GM11168 (cell line): ENCODE results near the gene CKS2.

Source experiments
- in situ Hi-C: fragments of 300-500 bp; cut with MboI; formaldehyde crosslinking; loops from one replicate; pipeline ENCODE4 v1.12.0; 2022; ENCODE audit warnings: low sequenced_read_pairs; ENCODE audit not compliant: unreplicated experiment

Gene CKS2

GRCh38 chr9:89346696-89347095 is 35.7 kb downstream of the CKS2 start:
- in situ Hi-C loops, result no loop called here

GRCh38 chr9:89347651-89348050 is 36.7 kb downstream of the CKS2 start:
- in situ Hi-C loops, result no loop called here

DNA sequence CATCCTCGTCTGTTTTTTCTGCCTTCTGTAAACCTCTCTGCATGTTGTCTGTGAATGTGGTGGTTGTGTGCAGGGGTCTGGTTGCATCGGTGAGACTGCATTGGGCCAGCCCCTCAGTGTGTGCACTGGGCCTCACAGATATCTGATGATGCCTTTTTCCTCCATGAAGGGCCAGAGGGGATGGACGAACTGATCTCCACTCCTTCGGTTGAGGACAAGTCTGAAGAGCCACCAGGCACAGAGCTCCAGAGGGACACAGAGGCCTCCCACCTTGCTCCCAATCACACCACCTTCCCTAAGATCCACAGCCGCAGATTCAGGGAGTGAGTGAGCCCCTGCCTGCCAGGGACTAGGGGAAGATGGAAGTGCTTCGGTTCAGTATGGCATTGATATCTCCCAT is 38.6 kb downstream of the CKS2 start:
- in situ Hi-C loops, result no loop called here

- in situ Hi-C loops, result no loop called here
Observed at GRCh38 chr9:89350988-89351557, 40.1 kb downstream of the CKS2 start.

DNA sequence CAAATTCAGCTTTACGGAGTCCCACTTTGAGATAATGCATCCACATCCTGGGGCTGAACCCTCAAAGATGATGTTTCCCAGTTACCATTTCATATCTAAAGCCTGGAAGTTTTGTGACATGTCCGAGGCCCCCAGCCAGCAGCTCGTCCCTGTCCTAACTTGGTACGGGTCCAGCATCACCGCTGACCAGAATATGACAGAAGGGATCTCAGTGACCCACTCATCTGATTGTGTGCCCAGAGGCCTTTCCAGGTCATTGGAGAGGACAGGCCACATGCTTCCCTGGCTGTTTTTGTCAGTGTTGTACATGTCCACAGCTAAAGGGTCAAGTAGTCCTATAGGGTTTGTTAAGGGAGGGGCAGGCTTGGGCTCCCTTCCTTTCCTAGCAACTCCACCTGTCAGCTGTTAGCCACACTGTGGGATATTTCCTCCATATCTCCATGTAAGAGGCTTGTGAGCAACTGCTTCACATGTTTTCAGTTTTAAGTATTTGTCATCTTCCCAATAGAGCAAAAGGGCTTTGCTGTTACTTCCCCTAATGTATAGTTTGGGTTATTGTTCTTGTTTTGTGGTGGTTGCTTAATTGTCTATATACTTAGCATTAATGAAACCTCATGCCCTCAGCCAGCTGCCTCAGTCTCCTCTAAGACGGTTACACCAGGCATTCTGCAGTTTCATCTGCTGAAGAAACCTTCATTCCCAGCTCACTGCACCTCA is 40.7 kb downstream of the CKS2 start:
- in situ Hi-C loops, result no loop called here

DNA sequence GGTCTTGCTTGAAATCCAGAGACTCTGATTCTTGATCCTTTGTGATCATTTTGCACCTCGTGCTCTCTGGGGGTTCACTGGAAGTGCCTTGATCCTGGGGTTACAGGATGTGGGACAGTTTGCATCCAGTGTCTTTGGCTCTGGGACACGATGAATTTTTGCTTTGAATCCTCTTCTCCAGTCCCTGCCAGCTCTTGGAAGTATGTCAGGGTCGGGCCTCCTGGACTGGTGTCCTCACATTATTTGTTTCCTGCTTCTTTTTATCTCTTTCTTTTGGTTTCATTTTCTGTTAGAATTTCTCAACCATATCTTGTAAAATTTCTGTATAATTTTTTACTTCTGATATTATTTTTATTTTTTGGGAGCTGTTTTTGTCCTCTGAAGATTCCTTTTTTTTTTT is 41.5 kb downstream of the CKS2 start:
- in situ Hi-C loops, result no loop called here

DNA sequence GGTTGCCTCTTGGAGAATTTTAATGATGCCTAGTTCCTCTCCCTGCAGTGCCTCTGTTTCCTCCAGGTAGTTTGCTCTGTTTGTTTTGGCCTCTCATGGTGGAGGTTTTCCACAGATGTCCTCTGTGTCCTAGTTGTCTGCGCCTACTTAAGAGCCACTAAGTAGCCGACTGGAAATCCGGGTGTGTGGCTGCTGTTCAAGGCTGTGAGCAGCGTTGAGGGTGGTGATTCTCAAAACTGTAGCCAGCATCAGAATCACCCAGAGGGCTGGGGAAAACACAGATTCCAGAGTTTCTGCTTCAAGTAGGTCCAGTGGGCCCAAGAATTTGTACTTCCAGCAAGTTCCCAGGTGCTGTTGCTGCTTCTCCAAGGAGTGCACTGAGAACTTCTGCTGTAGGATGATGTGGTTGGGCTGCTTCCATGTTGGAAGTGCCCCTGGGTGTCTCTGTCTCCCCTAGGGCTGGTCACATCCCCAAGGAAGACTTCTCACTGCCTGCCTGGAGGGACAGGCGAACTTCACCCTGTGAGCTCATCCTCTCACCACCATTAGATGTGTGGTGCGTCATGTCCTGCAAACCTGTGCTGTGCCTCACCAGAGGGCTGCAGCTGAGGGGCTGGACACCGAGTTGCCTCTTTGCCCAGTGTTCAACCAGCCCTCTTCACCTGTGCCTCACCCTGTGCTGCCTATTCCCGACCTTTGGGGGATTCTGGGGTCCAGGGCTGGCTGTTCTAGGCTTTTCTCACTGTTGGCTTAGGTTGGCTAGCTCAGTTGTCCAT is 42.1 kb downstream of the CKS2 start:
- in situ Hi-C loops, result no loop called here

DNA sequence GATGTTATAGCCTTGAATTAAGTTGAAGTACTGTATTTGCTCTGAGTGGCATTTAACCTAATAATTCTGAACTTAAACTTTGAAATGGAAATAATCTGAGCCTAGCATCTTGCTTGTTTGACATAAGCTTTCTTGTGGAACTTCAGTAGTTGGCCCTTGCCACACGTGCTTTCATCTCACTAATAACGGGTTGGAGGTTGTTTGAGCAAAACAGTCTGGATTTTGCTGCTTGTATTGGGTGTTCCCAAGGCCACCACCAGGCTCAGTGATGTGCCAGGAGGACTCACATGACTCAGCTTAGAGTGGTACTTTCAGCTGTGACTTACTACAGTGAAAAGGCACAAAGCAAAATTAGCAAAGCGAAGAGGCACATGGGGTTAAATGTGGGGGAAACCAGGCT is 43.0 kb downstream of the CKS2 start:
- in situ Hi-C loops, result no loop called here

- in situ Hi-C loops, result no loop called here
Observed at GRCh38 chr9:89354471-89354870, 43.5 kb downstream of the CKS2 start.

DNA sequence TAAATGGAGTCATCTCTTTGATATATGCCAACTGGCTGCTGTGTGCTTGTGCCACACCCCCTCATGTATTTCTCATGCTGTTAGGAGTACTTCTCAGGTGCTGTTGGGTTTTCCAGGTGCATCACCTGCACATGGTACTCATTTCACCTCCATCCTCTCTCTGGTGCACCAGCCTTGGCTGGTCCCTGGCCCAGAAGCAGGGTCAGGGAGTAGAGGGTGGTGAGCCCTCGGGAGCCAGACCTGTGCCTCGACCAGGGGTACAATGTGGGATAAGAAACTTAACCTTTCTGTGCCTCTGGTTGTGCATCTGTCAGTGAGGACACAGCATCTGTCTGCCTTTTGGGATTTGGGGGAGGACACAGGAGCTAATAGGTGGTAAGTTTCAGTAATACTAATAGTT is 45.8 kb downstream of the CKS2 start:
- in situ Hi-C loops, result no loop called here

DNA sequence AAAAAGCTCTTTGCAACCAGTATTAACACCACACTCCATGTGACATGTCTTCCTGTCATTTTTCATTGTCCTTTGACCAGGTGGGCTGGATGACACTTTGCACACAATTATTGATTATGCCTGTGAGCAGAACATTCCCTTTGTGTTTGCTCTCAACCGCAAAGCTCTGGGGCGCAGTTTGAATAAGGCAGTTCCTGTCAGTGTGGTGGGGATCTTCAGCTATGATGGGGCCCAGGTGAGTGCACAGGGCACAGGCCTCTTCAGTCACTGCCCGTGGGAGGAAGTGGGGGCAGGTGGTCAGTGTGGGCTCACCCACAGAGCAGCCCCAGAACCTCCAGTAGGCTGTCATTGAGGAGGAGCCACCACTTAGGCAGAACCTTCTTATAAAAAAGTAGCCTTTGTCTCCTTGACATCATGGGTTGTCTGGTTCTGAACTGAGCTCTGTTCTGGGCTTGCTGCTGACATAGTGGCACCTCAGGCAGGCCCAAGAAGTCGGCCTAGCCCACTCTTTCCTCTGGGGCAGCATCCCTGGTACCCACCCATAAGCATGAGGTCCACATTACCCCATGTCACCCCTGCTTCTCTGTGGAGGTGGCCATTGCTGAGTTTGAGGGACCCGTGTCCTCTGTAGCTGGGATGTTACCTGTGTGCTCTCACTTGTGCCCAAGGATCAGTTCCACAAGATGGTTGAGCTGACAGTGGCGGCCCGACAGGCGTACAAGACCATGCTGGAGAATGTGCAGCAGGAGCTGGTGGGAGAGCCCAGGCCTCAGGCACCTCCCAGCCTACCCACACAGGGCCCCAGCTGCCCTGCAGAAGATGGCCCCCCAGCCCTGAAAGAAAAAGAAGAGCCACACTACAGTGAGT is 46.6 kb downstream of the CKS2 start:
- in situ Hi-C loops, result no loop called here

- in situ Hi-C loops, result no loop called here
Observed at GRCh38 chr9:89358376-89358916, 47.5 kb downstream of the CKS2 start.

- in situ Hi-C loops, result no loop called here
Observed at GRCh38 chr9:89358985-89359384, 48.0 kb downstream of the CKS2 start.

- in situ Hi-C loops, result no loop called here
Observed at GRCh38 chr9:89359751-89360261, 48.8 kb downstream of the CKS2 start.

GRCh38 chr9:89360465-89360864 is 49.5 kb downstream of the CKS2 start:
- in situ Hi-C loops, result no loop called here

DNA sequence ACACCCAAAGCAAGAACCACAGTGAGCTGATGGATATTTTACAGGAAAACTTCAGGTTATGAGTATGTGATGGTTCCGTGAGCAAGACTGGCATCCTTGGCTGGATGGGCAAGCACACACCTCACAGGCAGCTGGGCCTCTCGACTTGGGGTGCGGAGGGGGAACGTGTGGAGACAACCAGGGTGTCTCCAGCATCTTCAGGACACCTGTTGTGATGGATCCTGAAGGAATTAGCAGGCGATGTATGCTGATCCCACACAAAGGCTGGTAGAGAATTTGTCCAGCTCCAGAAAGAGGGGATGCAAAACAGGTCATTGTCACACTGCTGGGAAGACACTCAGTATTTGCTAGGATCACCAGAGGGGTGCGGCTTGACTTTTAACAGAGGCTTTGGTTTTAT is 50.0 kb downstream of the CKS2 start:
- in situ Hi-C loops, result no loop called here

- in situ Hi-C loops, result no loop called here
Observed at GRCh38 chr9:89361816-89362646, 51.0 kb downstream of the CKS2 start.

- in situ Hi-C loops, result no loop called here
Observed at GRCh38 chr9:89362647-89363310, 51.8 kb downstream of the CKS2 start.

DNA sequence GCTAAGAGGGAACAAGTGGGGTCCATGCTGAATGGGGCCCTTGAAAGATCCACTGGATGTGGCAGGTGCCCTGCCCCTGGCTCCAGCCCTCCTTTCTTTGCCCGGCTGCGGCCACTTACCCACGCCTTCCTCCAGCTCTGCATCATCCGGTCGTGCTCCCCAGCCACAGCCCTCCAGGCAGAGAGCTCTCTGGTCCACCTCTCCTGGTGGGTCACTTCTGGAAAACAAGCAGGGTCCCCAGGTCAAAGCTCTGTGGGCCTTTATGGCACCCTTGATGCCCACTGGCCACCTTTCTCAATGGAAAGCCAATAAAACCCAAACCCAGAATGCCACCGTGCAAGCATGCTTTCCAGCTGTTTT is 52.3 kb downstream of the CKS2 start:
- in situ Hi-C loops, result no loop called here
